CD4-positive, alpha-beta T cell (primary cell): Measurements from ENCODE around the gene RAB8B. TPM values are rescaled to one million over a fixed set of nuclear protein-coding genes. Genes with fewer than 3 reads are reported as not detected.

Source experiments
- ATAC-seq: fragments of 200-7000 bp; cut with Tn5 transposase; one replicate; pipeline ENCODE4 v1.10.0; 2022; ENCODE audit warnings: mild to moderate bottlenecking; ENCODE audit not compliant: poor library complexity
- CTCF ChIA-PET: fragments of 350-600 bp; sonication (Branson Sonifier 250); formaldehyde crosslinking; loops from one replicate; lab custom pipeline; 2021; ENCODE audit warnings: antibody characterized with exemption, inconsistent platforms; lab: Charles Lee
- POLR2A ChIA-PET: fragments of 350-600 bp; sonication (Branson Sonifier 250); formaldehyde crosslinking; loops from one replicate; lab custom pipeline; 2021; ENCODE audit warnings: antibody characterized with exemption, inconsistent platforms; lab: Charles Lee
- DNase-seq, 14 experiments: peaks; one replicate each; pipeline ENCODE4 v3.0.0-alpha.2; 2013 to 2020; ENCODE audit warnings: mixed read lengths in 2 of 14
- H3K27ac ChIP-seq, 2 donors: one replicate each; pipeline versions ENCODE4 v1.5.1 to v1.7.0; 2013; ENCODE audit warnings: low read length in 2 of 2, low read depth in 1 of 2, mild to moderate bottlenecking in 1 of 2
- H3K27me3 ChIP-seq, 2 experiments: 1 replicate in 1 of 2; 2 replicates in 1 of 2; pipeline versions ENCODE4 v1.6.1 to v1.7.0; 2013; ENCODE audit warnings: low read length in 2 of 2, control low read depth in 1 of 2, mild to moderate bottlenecking in 1 of 2, moderate library complexity in 1 of 2; ENCODE audit not compliant: insufficient read depth in 2 of 2, control insufficient read depth in 1 of 2
- H3K36me3 ChIP-seq: one replicate; pipeline ENCODE4 v1.6.1; 2013; ENCODE audit warnings: low read length, control low read depth; ENCODE audit not compliant: insufficient read depth
- H3K4me1 ChIP-seq: one replicate; pipeline ENCODE4 v1.6.1; 2013; ENCODE audit warnings: low read length, control low read depth; ENCODE audit not compliant: insufficient read depth
- H3K4me3 ChIP-seq: one replicate; pipeline ENCODE4 v1.5.1; 2013; ENCODE audit warnings: mild to moderate bottlenecking, low read length, moderate library complexity
- H3K9me3 ChIP-seq, 2 experiments: 1 replicate in 1 of 2; 2 replicates in 1 of 2; pipeline versions ENCODE4 v1.6.1 to v1.7.0; 2013; ENCODE audit warnings: low read length in 2 of 2, mild to moderate bottlenecking in 2 of 2, control low read depth in 1 of 2, moderate library complexity in 1 of 2; ENCODE audit not compliant: control insufficient read depth in 1 of 2, insufficient read depth in 1 of 2
- H3K27ac Mint-ChIP-seq: one replicate; pipeline ENCODE4 v1.8.0; 2020; ENCODE audit warnings: mixed read lengths
- H3K27me3 Mint-ChIP-seq: one replicate; pipeline ENCODE4 v1.8.0; 2021; ENCODE audit warnings: mixed read lengths
- H3K36me3 Mint-ChIP-seq: one replicate; pipeline ENCODE4 v1.8.0; 2021; ENCODE audit warnings: low read depth, mixed read lengths
- H3K4me1 Mint-ChIP-seq: one replicate; pipeline ENCODE4 v1.8.0; 2021; ENCODE audit warnings: low read depth, mixed read lengths
- H3K4me3 Mint-ChIP-seq: one replicate; pipeline ENCODE4 v1.8.0; 2020; ENCODE audit warnings: mild to moderate bottlenecking, mixed read lengths
- H3K9me3 Mint-ChIP-seq: one replicate; pipeline ENCODE4 v1.8.0; 2020; ENCODE audit warnings: mixed read lengths
- CTCF ChIP-seq: fragments of 200-600 bp; IDR thresholded peaks from one replicate; pipeline ENCODE4 v1.8.0; 2022; ENCODE audit warnings: antibody characterized with exemption, mild to moderate bottlenecking
- intact Hi-C, 2 experiments: fragments of 100-400 bp; cut with DNase I in 1 of 2; cut with micrococcal nuclease in 1 of 2; formaldehyde crosslinking; loops; one replicate each; pipeline versions ENCODE4 v1.15.1 to v1.9.0; 2023 to 2025; cut with DNase I, micrococcal nuclease
- total RNA-seq, 174 experiments: library from RNA in 2 of 174; stranded (reverse) in 2 of 174; gene quantifications; one replicate each; pipeline ENCODE4 v1.2.3 and lab custom pipeline; 2021 to 2026

The RAB8B gene
- total RNA-seq, 2 experiments from 2014 or later, result 74.5 to 75.2 TPM

GRCh38 chr15:63292241-63292640 lies 102.8 kb downstream of the RAB8B start:
- H3K27ac Mint-ChIP-seq, result no peak overlapping the region
- CTCF ChIA-PET, result interaction anchor here (0.6 kb wide), 1 partner anchor 35 kb away, joined by 3 read pairs; no protein-coding TSS in a partner anchor
- H3K36me3 ChIP-seq, result peaks cover 28% of the 10 kb centered on the region

GRCh38 chr15:63292771-63293170 lies 103.4 kb downstream of the RAB8B start:
- H3K27ac ChIP-seq, result no peak overlapping the region
- H3K27me3 ChIP-seq, result no peaks in the 10 kb centered on the region
- no peak overlapping the region for H3K4me3 ChIP-seq
- ATAC-seq (no peak), DNase-seq (no peak)
- Mint-ChIP-seq H3K36me3 (peaks cover 64% of the 10 kb centered on the region), H3K4me1 (peaks cover 8% of the 10 kb centered on the region), H3K27ac (no peak overlapping the region), H3K27me3 (no peaks in the 10 kb centered on the region), H3K4me3 (no peak overlapping the region), H3K9me3 (no peaks in the 10 kb centered on the region)
- intact Hi-C loops, result loop anchor here in 1 of 2 experiments (10.0 kb wide), 1 partner anchor 442 kb away; no protein-coding TSS in a partner anchor
- peaks cover 29% of the 10 kb centered on the region for H3K36me3 ChIP-seq
- CTCF ChIA-PET, result no interaction called here
- POLR2A ChIA-PET, result no interaction called here
- no peak for TF ChIP-seq CTCF
- H3K4me1 ChIP-seq, result no peaks in the 10 kb centered on the region
- H3K9me3 ChIP-seq, result no peaks in the 10 kb centered on the region

More at GRCh38 chr15:63292241-63292640, 102.8 kb downstream of the RAB8B start:
- ATAC-seq, result no peak
- no peak for TF ChIP-seq CTCF
- H3K27ac ChIP-seq, result no peak overlapping the region
- DNase-seq, result no peak
- no peak overlapping the region for H3K4me3 ChIP-seq
- Mint-ChIP-seq H3K4me3 (no peak overlapping the region), H3K9me3 (no peaks in the 10 kb centered on the region), H3K27me3 (no peaks in the 10 kb centered on the region), H3K36me3 (peaks cover 64% of the 10 kb centered on the region), H3K4me1 (peaks cover 8% of the 10 kb centered on the region)
- H3K4me1 ChIP-seq, result no peaks in the 10 kb centered on the region
- intact Hi-C loops, result loop anchor here in 1 of 2 experiments (10.0 kb wide), 1 partner anchor 443 kb away; no protein-coding TSS in a partner anchor
- POLR2A ChIA-PET, result no interaction called here
- no peaks in the 10 kb centered on the region for H3K27me3 ChIP-seq
- H3K9me3 ChIP-seq, result no peaks in the 10 kb centered on the region

- Mint-ChIP-seq H3K9me3 (no peaks in the 10 kb centered on the region), H3K36me3 (peaks cover 73% of the 10 kb centered on the region)
- TF ChIP-seq CTCF, result no peak
Observed at GRCh38 chr15:63294359-63294758, 105.0 kb downstream of the RAB8B start.

More at GRCh38 chr15:63294359-63294758, 105.0 kb downstream of the RAB8B start:
- Mint-ChIP-seq H3K4me1 (no peaks in the 10 kb centered on the region), H3K27ac (no peak overlapping the region), H3K4me3 (no peak overlapping the region), H3K27me3 (no peaks in the 10 kb centered on the region)
- DNase-seq (no peak), ATAC-seq (no peak)
- H3K27ac ChIP-seq, result no peak overlapping the region
- peaks cover 31% of the 10 kb centered on the region for H3K36me3 ChIP-seq
- H3K27me3 ChIP-seq, result no peaks in the 10 kb centered on the region
- intact Hi-C loops, result loop anchor here in 1 of 2 experiments (10.0 kb wide), 1 partner anchor 440 kb away; no protein-coding TSS in a partner anchor
- no peaks in the 10 kb centered on the region for H3K4me1 ChIP-seq
- no peak overlapping the region for H3K4me3 ChIP-seq
- CTCF ChIA-PET, result no interaction called here
- H3K9me3 ChIP-seq, result no peaks in the 10 kb centered on the region
- POLR2A ChIA-PET, result interaction anchor here (1.1 kb wide), 1 partner anchor 308 kb away, joined by 3 read pairs; no protein-coding TSS in a partner anchor
